B cell (primary cell): ENCODE measurements around the gene RMDN3. TPM values are rescaled to one million over a fixed set of nuclear protein-coding genes. Genes with fewer than 3 reads are reported as not detected.

Experiments used
- ATAC-seq: fragments of 200-7000 bp; cut with Tn5 transposase; one replicate; pipeline ENCODE4 v1.10.0; 2021; ENCODE audit warnings: low read depth, mild to moderate bottlenecking, moderate number of reproducible peaks, moderate library complexity
- CTCF ChIA-PET: fragments of 350-600 bp; sonication (Branson Sonifier 250); formaldehyde crosslinking; loops from one replicate; lab custom pipeline; 2021; ENCODE audit warnings: antibody characterized with exemption, inconsistent platforms; lab: Charles Lee
- POLR2A ChIA-PET: fragments of 350-600 bp; sonication (Branson Sonifier 250); formaldehyde crosslinking; loops from one replicate; lab custom pipeline; 2021; ENCODE audit warnings: antibody characterized with exemption; lab: Charles Lee
- DNase-seq: peaks from one replicate; pipeline ENCODE4 v3.0.0; 2013
- H2AFZ ChIP-seq: 2 replicates; pipeline ENCODE4 v1.6.1; 2012; ENCODE audit warnings: mild to moderate bottlenecking, low read depth, low read length; ENCODE audit not compliant: insufficient read depth, poor library complexity, severe bottlenecking
- H3K27ac ChIP-seq, 2 donors: 1 replicate in 1 of 2; 2 replicates in 1 of 2; pipeline ENCODE4 v1.5.1; 2012 to 2013; ENCODE audit warnings: low read length in 2 of 2, mild to moderate bottlenecking in 2 of 2, moderate library complexity in 1 of 2
- H3K27me3 ChIP-seq, 4 experiments: fragments of 200-600 bp in 1 of 4; sonication (generic) in 1 of 4; replicated peaks in 1 of 4; 1 replicate in 2 of 4; 2 replicates in 2 of 4; pipeline versions ENCODE4 v1.6.1 to v1.7.0; 2013 to 2016; ENCODE audit warnings: low read length in 3 of 4, mild to moderate bottlenecking in 2 of 4, mixed read lengths in 1 of 4, moderate library complexity in 1 of 4; ENCODE audit not compliant: insufficient read depth in 4 of 4, control insufficient read depth in 3 of 4; ENCODE audit errors: control extremely low read depth in 1 of 4
- H3K36me3 ChIP-seq, 2 experiments: replicated peaks in 1 of 2; 1 replicate in 1 of 2; 2 replicates in 1 of 2; pipeline versions ENCODE4 v1.6.1 to v1.7.1; 2013; ENCODE audit warnings: low read length in 1 of 2; ENCODE audit not compliant: insufficient read depth in 2 of 2, control insufficient read depth in 1 of 2; ENCODE audit errors: control extremely low read depth in 1 of 2, extremely low read depth in 1 of 2
- H3K4me1 ChIP-seq, 2 donors: fragments of 200-600 bp in 1 of 2; sonication (generic) in 1 of 2; 1 replicate in 1 of 2; 2 replicates in 1 of 2; pipeline versions ENCODE4 v1.5.1 to v1.6.1; 2013 to 2017; ENCODE audit warnings: low read length in 2 of 2; ENCODE audit not compliant: control insufficient read depth in 2 of 2, insufficient read depth in 2 of 2
- H3K4me2 ChIP-seq: replicated peaks from 2 replicates; pipeline ENCODE3; 2012; ENCODE audit warnings: mild to moderate bottlenecking, low read depth, low read length; ENCODE audit not compliant: poor library complexity, severe bottlenecking
- H3K4me3 ChIP-seq, 5 experiments: fragments of 200-600 bp in 1 of 5; sonication (generic) in 1 of 5; 1 replicate in 3 of 5; 2 replicates in 2 of 5; pipeline versions ENCODE4 v1.5.1 to v1.7.0; 2011 to 2016; ENCODE audit warnings: low read length in 4 of 5, mild to moderate bottlenecking in 4 of 5, low read depth in 2 of 5, control low read depth in 1 of 5, moderate library complexity in 1 of 5; ENCODE audit not compliant: insufficient read depth in 1 of 5; ENCODE audit errors: control extremely low read depth in 1 of 5, extremely low read depth in 1 of 5
- H3K79me2 ChIP-seq: fragments of 200-600 bp; sonication (generic); one replicate; pipeline ENCODE4 v1.6.0; 2016; ENCODE audit warnings: low read length; ENCODE audit not compliant: control insufficient read depth, insufficient read depth
- H3K9ac ChIP-seq: fragments of 200-600 bp; sonication (generic); 2 replicates; pipeline ENCODE4 v1.6.1; 2017; ENCODE audit warnings: mild to moderate bottlenecking, low read length, moderate library complexity
- H3K9me3 ChIP-seq, 3 donors: one replicate each; pipeline versions ENCODE4 v1.6.1 to v1.7.1; 2013; ENCODE audit warnings: low read length in 2 of 3; ENCODE audit not compliant: control insufficient read depth in 2 of 3, insufficient read depth in 1 of 3; ENCODE audit errors: control extremely low read depth in 1 of 3
- H4K20me1 ChIP-seq: 2 replicates; pipeline ENCODE4 v1.6.0; 2012; ENCODE audit warnings: mild to moderate bottlenecking, low read length; ENCODE audit not compliant: insufficient read depth, control insufficient read depth, poor library complexity, severe bottlenecking
- H3K27ac Mint-ChIP-seq: one replicate; pipeline ENCODE4 v1.8.0; 2021; ENCODE audit warnings: mixed read lengths
- H3K27me3 Mint-ChIP-seq: one replicate; pipeline ENCODE4 v1.8.0; 2021; ENCODE audit warnings: mixed read lengths
- H3K4me1 Mint-ChIP-seq: one replicate; pipeline ENCODE4 v1.8.0; 2021; ENCODE audit warnings: mixed read lengths
- H3K4me3 Mint-ChIP-seq: one replicate; pipeline ENCODE4 v1.8.0; 2021; ENCODE audit warnings: mixed read lengths
- H3K9me3 Mint-ChIP-seq: one replicate; pipeline ENCODE4 v1.8.0; 2022; ENCODE audit warnings: mixed read lengths; ENCODE audit not compliant: insufficient read depth
- EZH2 ChIP-seq: IDR thresholded peaks from 2 replicates; pipeline ENCODE4 v1.6.1; 2012; ENCODE audit warnings: borderline replicate concordance, low read depth, mild to moderate bottlenecking, moderate library complexity, low read length; ENCODE audit not compliant: insufficient read depth, poor library complexity, severe bottlenecking
- WGBS: methylation state at CpG from one replicate; pipeline ENCODE4 v1.1.5; 2013; ENCODE audit warnings: missing lambda C conversion rate; ENCODE audit not compliant: insufficient coverage; 5-methylcytosine and 5-hydroxymethylcytosine counted together
- intact Hi-C: fragments of 100-400 bp; cut with micrococcal nuclease; formaldehyde crosslinking; loops from one replicate; pipeline ENCODE4 v1.10.0; 2022
- polyA plus RNA-seq: library from polyadenylated mRNA; depleted of rRNA; stranded (reverse); fragments of >200 nt; gene quantifications from 2 replicates; pipeline ENCODE4 v1.2.3, GENCODE V29; 2012
- total RNA-seq, 2 donors: library from RNA; stranded (reverse); fragments of 120-200 nt in 1 of 2; gene quantifications; 1 replicate in 1 of 2; 2 replicates in 1 of 2; pipeline versions ENCODE4 v1.2.3 to v1.2.4, GENCODE V29; 2013 to 2022
- TF ChIP-seq, protein P1 (sequence below): fragments of 200-600 bp; IDR thresholded peaks from one replicate; pipeline ENCODE4 v1.8.0; 2022; ENCODE audit warnings: antibody characterized with exemption, mild to moderate bottlenecking

The RMDN3 gene
- total and polyA plus RNA-seq, 2 donors (not counting 1 experiment from before 2014, with no cell fraction given) = 12.4 to 22.1 TPM

DNA sequence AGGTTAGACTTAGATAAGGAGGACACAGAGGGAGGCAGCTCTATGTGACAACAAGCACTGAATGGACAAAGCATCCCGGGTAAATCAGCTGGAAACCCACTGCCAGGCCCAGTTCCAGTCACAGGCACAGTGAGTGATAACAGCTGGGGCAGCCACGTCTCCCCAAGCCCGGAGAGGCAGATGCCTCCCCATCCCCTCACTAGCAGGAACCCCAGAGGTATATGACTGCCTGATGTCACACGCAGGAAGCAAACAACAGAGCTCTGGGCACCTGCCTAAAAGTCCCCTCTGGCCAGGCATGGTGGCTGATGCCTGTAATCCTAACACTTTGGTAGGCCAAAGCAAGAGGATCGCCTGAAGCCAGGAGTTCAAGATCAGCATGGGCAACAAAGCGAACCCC, 32.9 kb upstream of the RMDN3 start:
- Histone ChIP-seq H3K27ac (no peak overlapping the region), H3K4me3 (no peak overlapping the region), H3K27me3 (no peaks in the 10 kb centered on the region), H3K36me3 (peaks cover 2 to 11% of the 10 kb centered on the region in 2 experiments), H3K4me2 (no peak overlapping the region), H2AFZ (no peak overlapping the region), H4K20me1 (peaks cover 26% of the 10 kb centered on the region), H3K9me3 (no peaks in the 10 kb centered on the region), H3K4me1 (peaks cover 8 to 11% of the 10 kb centered on the region in 2 donors), H3K9ac (no peak overlapping the region), H3K79me2 (peaks cover 58% of the 10 kb centered on the region)
- 96% methylated on average over 4 of the region's 6 CpGs for WGBS
- Mint-ChIP-seq H3K4me3 (no peak overlapping the region), H3K27me3 (no peaks in the 10 kb centered on the region), H3K9me3 (no peaks in the 10 kb centered on the region), H3K27ac (no peak overlapping the region), H3K4me1 (peaks cover 16% of the 10 kb centered on the region)
- POLR2A ChIA-PET = no interaction called here
- ATAC-seq (no peak), DNase-seq (no peak)
- TF ChIP-seq EZH2 = no peak
- TF ChIP-seq, protein P1, sequence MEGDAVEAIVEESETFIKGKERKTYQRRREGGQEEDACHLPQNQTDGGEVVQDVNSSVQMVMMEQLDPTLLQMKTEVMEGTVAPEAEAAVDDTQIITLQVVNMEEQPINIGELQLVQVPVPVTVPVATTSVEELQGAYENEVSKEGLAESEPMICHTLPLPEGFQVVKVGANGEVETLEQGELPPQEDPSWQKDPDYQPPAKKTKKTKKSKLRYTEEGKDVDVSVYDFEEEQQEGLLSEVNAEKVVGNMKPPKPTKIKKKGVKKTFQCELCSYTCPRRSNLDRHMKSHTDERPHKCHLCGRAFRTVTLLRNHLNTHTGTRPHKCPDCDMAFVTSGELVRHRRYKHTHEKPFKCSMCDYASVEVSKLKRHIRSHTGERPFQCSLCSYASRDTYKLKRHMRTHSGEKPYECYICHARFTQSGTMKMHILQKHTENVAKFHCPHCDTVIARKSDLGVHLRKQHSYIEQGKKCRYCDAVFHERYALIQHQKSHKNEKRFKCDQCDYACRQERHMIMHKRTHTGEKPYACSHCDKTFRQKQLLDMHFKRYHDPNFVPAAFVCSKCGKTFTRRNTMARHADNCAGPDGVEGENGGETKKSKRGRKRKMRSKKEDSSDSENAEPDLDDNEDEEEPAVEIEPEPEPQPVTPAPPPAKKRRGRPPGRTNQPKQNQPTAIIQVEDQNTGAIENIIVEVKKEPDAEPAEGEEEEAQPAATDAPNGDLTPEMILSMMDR = no peak
- CTCF ChIA-PET = interaction anchor here (0.9 to 2.4 kb wide), 3 partner anchors 11 to 200 kb away, joined by 3 to 7 read pairs (median 3); no protein-coding TSS in a partner anchor
- intact Hi-C loops = no loop called here

DNA sequence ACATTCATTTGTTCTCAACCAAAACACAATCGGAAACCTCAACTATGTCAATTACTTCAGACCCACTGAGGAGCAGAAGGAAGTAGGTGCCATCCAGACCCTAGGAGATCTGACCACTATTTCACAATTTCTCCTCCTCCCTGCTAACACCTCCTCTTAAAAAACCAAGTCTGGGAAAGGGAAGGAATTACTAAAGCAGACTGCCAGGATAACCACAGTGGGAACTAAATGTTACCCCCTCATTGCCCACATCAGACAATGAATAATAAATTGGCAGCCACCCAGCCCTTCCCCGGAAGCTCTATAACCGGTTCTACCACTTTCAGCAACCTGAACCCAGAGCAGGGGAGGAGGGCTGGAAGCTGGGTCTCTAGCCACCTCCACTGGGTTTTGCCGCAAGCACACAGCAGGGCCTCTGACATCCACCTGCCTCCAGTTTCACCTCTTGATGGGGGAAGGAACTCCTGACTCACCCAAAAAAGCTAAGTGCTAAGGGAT, 32.3 kb upstream of the RMDN3 start:
- Mint-ChIP-seq H3K27ac (peak overlapping the region; percentile 1), H3K9me3 (no peaks in the 10 kb centered on the region), H3K4me3 (no peak overlapping the region), H3K4me1 (peaks cover 19% of the 10 kb centered on the region), H3K27me3 (no peaks in the 10 kb centered on the region)
- CTCF ChIA-PET = interaction anchor here (0.6 to 2.4 kb wide), 4 partner anchors 11 to 199 kb away, joined by 3 to 7 read pairs (median 3); no protein-coding TSS in a partner anchor
- no peak overlapping the region for H3K9ac ChIP-seq
- intact Hi-C loops = no loop called here
- peaks cover 28% of the 10 kb centered on the region for H4K20me1 ChIP-seq
- peaks cover 2 to 8% of the 10 kb centered on the region in 2 experiments for H3K36me3 ChIP-seq
- no peaks in the 10 kb centered on the region for H3K9me3 ChIP-seq
- TF ChIP-seq EZH2 = no peak
- TF ChIP-seq, protein P1 = no peak
- H3K4me2 ChIP-seq = no peak overlapping the region
- H3K4me1 ChIP-seq = peaks cover 8 to 11% of the 10 kb centered on the region in 2 donors
- POLR2A ChIA-PET = no interaction called here
- H3K79me2 ChIP-seq = peaks cover 60% of the 10 kb centered on the region
- H3K27ac ChIP-seq = peak overlapping the region in 1 of 2 donors; percentile 28
- WGBS = 55% methylated on average over 2 of the region's 4 CpGs
- H2AFZ ChIP-seq = no peak overlapping the region
- ATAC-seq (no peak), DNase-seq (no peak)
- H3K4me3 ChIP-seq = no peak overlapping the region
- no peaks in the 10 kb centered on the region for H3K27me3 ChIP-seq
